ENCODE data around the gene SKP1.
A peak's percentile ranks its signal among the peaks of the same experiment; 100 is the strongest.

SKP1 gene

DNA sequence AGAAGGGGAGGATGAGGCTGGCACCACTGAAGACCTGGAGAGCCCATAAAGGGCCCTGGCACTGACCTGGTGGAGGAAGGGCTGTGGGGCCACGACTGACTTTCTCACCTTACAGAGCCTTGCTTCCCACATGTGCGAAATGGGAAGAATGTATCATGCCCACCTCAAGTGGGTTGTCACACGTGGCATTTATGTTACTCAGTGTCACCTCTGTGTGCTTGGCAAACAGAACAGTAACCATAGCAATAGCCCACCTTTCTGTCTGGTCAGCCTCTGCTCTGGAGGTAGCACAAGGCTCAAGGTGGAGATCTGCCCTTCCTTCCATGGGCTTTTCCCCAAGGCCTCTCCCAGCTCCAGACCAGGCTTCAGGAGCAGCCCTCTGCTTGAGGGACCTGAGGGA is 45.6 kb downstream of the SKP1 start:
- Histone ChIP-seq H3K27ac (ENCODE audit: low read depth, low read length) (no peak overlapping the region), H3K4me2 (ENCODE audit: low read length) (no peak overlapping the region), H2BK5ac (ENCODE audit: low read depth, low read length, poor library complexity) (no peak overlapping the region), H2BK12ac (ENCODE audit: low read length) (no peak overlapping the region), H3K27me3 (ENCODE audit: insufficient read depth, low read length) (no peaks in the 10 kb centered on the region), H3K4me3 (ENCODE audit: low read depth, low read length) (no peak overlapping the region), H3K4me1 (ENCODE audit: control insufficient read depth in 1 of 2, insufficient read depth in 2 of 2, low read length in 2 of 2) (peaks cover 12% of the 10 kb centered on the region in 2 experiments), H2BK120ac (ENCODE audit: insufficient read depth, low read length, poor library complexity) (no peak overlapping the region), H3K36me3 (ENCODE audit: control insufficient read depth in 1 of 2, insufficient read depth in 2 of 2, low read length in 2 of 2) (peaks cover 36 to 51% of the 10 kb centered on the region in 2 experiments), H3K9me3 (ENCODE audit: insufficient read depth, low read depth, low read length) (no peaks in the 10 kb centered on the region), H2AFZ (ENCODE audit: insufficient read depth, low read length, poor library complexity) (no peak overlapping the region), H3K9ac (ENCODE audit: low read length) (no peak overlapping the region), H3K4ac (ENCODE audit: low read depth, low read length) (no peak overlapping the region), H4K8ac (ENCODE audit: low read depth, low read length) (no peak overlapping the region), H3K23ac (ENCODE audit: low read length) (no peak overlapping the region), H3K18ac (ENCODE audit: low read length) (no peak overlapping the region), H2AK5ac (ENCODE audit: low read length) (no peak overlapping the region), H4K91ac (ENCODE audit: low read depth, low read length) (no peak overlapping the region), H3K79me1 (ENCODE audit: low read length) (no peaks in the 10 kb centered on the region), H4K12ac (ENCODE audit: low read depth, low read length) (no peak overlapping the region), H3K79me2 (ENCODE audit: control insufficient read depth, insufficient read depth, low read length, poor library complexity) (no peaks in the 10 kb centered on the region), H3K14ac (ENCODE audit: low read length) (no peak overlapping the region)
- WGBS (ENCODE audit: extremely low coverage, insufficient coverage, insufficient read length) = no CpG with 5 or more reads among the region's 3 CpGs
- DNase-seq = no peak

DNA sequence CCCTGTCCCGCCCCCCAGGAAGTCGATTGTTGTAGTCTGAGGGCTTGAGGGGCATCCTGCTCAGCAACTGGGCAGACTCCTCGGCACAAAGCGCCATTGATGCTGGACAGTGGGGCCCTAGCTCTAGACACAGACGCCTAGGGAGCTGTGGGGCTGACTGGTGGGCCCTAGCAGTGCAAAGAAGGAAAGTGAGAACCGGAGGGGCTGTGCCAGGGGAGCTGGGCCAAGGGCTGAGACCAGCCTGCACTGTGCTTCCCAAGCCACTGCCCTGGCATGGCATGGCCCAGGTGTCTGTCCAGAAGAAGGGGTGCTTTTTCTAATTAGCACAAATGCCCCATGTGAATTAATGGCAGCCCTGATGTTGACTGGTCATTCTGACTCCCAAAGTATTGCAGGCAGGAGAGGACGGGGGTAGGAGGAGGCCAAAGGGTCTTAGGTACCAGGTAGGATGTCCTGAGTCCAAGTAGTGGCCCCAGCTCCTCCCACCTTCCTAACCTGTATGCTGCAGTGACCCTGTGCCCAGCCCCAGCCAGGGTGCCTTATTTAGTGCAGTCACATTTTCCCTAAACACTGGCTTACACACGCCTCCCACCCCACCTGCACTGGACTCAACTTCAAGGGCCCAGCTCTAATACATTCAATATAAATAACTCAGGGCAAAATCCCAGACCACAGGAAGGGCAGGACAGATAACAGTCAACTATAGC is 46.4 kb downstream of the SKP1 start:
- WGBS (ENCODE audit: extremely low coverage, insufficient coverage, insufficient read length) = no CpG with 5 or more reads among the region's 8 CpGs
- Histone ChIP-seq H3K36me3 (ENCODE audit: control insufficient read depth in 1 of 2, insufficient read depth in 2 of 2, low read length in 2 of 2) (peaks cover 38 to 45% of the 10 kb centered on the region in 2 experiments), H3K9me3 (ENCODE audit: insufficient read depth, low read depth, low read length) (no peaks in the 10 kb centered on the region), H3K4me2 (ENCODE audit: low read length) (no peak overlapping the region), H3K23ac (ENCODE audit: low read length) (no peak overlapping the region), H4K8ac (ENCODE audit: low read depth, low read length) (no peak overlapping the region), H3K27me3 (ENCODE audit: insufficient read depth, low read length) (no peaks in the 10 kb centered on the region), H2BK5ac (ENCODE audit: low read depth, low read length, poor library complexity) (no peak overlapping the region), H4K91ac (ENCODE audit: low read depth, low read length) (no peak overlapping the region), H3K4ac (ENCODE audit: low read depth, low read length) (no peak overlapping the region), H2BK12ac (ENCODE audit: low read length) (no peak overlapping the region), H3K4me1 (ENCODE audit: control insufficient read depth in 1 of 2, insufficient read depth in 2 of 2, low read length in 2 of 2) (peaks cover 12% of the 10 kb centered on the region in 2 experiments), H2AK5ac (ENCODE audit: low read length) (no peak overlapping the region), H2AFZ (ENCODE audit: insufficient read depth, low read length, poor library complexity) (no peak overlapping the region), H3K79me1 (ENCODE audit: low read length) (no peaks in the 10 kb centered on the region), H3K79me2 (ENCODE audit: control insufficient read depth, insufficient read depth, low read length, poor library complexity) (no peaks in the 10 kb centered on the region), H2BK120ac (ENCODE audit: insufficient read depth, low read length, poor library complexity) (no peak overlapping the region), H3K14ac (ENCODE audit: low read length) (no peak overlapping the region), H3K4me3 (ENCODE audit: low read depth, low read length) (no peak overlapping the region), H3K18ac (ENCODE audit: low read length) (no peak overlapping the region), H3K9ac (ENCODE audit: low read length) (no peak overlapping the region), H4K12ac (ENCODE audit: low read depth, low read length) (no peak overlapping the region), H3K27ac (ENCODE audit: low read depth, low read length) (no peak overlapping the region)
- no peak for DNase-seq

DNA sequence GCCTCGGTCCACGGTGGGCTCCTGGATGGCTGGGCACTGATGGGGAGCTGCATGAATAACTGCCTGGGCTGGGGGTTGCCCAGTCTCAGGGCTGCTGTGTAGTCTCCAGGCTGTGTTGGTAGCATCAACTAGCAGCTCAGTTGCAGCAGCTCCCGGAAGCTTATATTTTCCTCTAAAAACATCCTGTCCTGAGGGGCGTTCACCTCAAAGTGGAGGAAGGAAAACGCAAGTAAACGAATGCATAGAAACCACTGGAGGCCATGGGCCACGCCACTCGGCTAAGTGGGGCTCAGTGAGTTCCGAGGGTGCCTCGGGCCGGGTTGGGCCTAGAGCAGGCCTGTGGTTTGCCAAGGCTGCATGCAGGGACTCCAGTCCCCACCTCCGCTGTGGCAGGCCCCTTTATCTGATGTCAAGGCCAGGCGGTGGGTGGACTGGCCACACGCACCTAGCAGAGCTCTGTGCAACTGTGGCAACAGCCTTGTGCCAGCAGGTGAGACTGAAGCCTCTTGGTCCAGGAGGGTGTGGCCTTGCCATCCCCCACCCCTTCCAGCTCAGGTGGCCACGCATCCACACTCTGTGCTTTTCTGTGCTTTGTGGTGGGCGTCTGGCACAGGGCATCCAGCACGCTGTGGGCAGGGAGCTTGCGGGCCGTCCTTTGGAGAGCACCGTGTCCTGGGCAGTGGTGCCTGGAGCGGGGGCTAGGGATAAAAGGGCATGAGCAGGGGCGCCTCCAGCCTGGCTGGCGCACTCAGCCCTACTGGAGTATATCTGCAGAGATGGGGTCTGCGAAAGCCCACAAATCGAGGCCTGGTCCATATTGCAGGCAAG is 47.1 kb downstream of the SKP1 start:
- Histone ChIP-seq H3K4me3 (ENCODE audit: low read depth, low read length) (no peak overlapping the region), H4K8ac (ENCODE audit: low read depth, low read length) (no peak overlapping the region), H3K4me2 (ENCODE audit: low read length) (no peak overlapping the region), H2BK12ac (ENCODE audit: low read length) (no peak overlapping the region), H3K9ac (ENCODE audit: low read length) (no peak overlapping the region), H4K12ac (ENCODE audit: low read depth, low read length) (no peak overlapping the region), H3K23ac (ENCODE audit: low read length) (no peak overlapping the region), H2BK5ac (ENCODE audit: low read depth, low read length, poor library complexity) (no peak overlapping the region), H2AK5ac (ENCODE audit: low read length) (no peak overlapping the region), H2BK120ac (ENCODE audit: insufficient read depth, low read length, poor library complexity) (no peak overlapping the region), H3K79me1 (ENCODE audit: low read length) (no peaks in the 10 kb centered on the region), H3K36me3 (ENCODE audit: control insufficient read depth in 1 of 2, insufficient read depth in 2 of 2, low read length in 2 of 2) (peaks cover 34 to 42% of the 10 kb centered on the region in 2 experiments), H3K79me2 (ENCODE audit: control insufficient read depth, insufficient read depth, low read length, poor library complexity) (no peaks in the 10 kb centered on the region), H4K91ac (ENCODE audit: low read depth, low read length) (no peak overlapping the region), H3K4me1 (ENCODE audit: control insufficient read depth in 1 of 2, insufficient read depth in 2 of 2, low read length in 2 of 2) (peaks cover 9 to 12% of the 10 kb centered on the region in 2 experiments), H3K4ac (ENCODE audit: low read depth, low read length) (no peak overlapping the region), H3K18ac (ENCODE audit: low read length) (no peak overlapping the region), H3K9me3 (ENCODE audit: insufficient read depth, low read depth, low read length) (no peaks in the 10 kb centered on the region), H2AFZ (ENCODE audit: insufficient read depth, low read length, poor library complexity) (no peak overlapping the region), H3K14ac (ENCODE audit: low read length) (no peak overlapping the region), H3K27me3 (ENCODE audit: insufficient read depth, low read length) (no peaks in the 10 kb centered on the region), H3K27ac (ENCODE audit: low read depth, low read length) (no peak overlapping the region)
- no peak for DNase-seq
- no CpG with 5 or more reads among the region's 25 CpGs for WGBS (ENCODE audit: extremely low coverage, insufficient coverage, insufficient read length)

DNA sequence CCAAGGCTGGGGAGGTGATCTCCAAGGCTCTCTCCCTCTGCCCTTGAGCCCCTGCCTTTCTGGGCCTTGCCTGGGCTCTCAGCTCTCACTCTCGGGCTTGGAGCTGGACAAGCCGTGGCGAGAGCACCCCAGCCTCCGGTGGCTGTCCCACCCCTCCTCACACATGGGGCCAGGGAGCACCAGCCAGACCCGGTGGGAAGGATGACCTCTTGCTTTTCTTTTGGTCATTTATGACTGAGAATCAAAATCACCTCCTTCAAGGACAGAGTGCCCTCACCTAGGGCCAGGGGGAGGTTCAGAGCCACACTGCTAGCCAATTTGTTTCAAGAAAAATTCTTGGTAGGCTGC is 48.1 kb downstream of the SKP1 start:
- H4K91ac ChIP-seq (ENCODE audit: low read depth, low read length) = no peak overlapping the region
- H4K8ac ChIP-seq (ENCODE audit: low read depth, low read length) = no peak overlapping the region
- no peaks in the 10 kb centered on the region for H3K79me2 ChIP-seq (ENCODE audit: control insufficient read depth, insufficient read depth, low read length, poor library complexity)
- H3K23ac ChIP-seq (ENCODE audit: low read length) = no peak overlapping the region
- H2AK5ac ChIP-seq (ENCODE audit: low read length) = no peak overlapping the region
- H2BK5ac ChIP-seq (ENCODE audit: low read depth, low read length, poor library complexity) = no peak overlapping the region
- peak in 1 of 2 donors; percentile 1 for DNase-seq
- H3K4me3 ChIP-seq (ENCODE audit: low read depth, low read length) = no peak overlapping the region
- no peak overlapping the region for H2AFZ ChIP-seq (ENCODE audit: insufficient read depth, low read length, poor library complexity)
- no peak overlapping the region for H4K12ac ChIP-seq (ENCODE audit: low read depth, low read length)
- no peak overlapping the region for H2BK120ac ChIP-seq (ENCODE audit: insufficient read depth, low read length, poor library complexity)
- H3K9ac ChIP-seq (ENCODE audit: low read length) = no peak overlapping the region
- no peak overlapping the region for H3K14ac ChIP-seq (ENCODE audit: low read length)
- H3K9me3 ChIP-seq (ENCODE audit: insufficient read depth, low read depth, low read length) = no peaks in the 10 kb centered on the region
- H3K27ac ChIP-seq (ENCODE audit: low read depth, low read length) = no peak overlapping the region
- H3K4me1 ChIP-seq (ENCODE audit: control insufficient read depth in 1 of 2, insufficient read depth in 2 of 2, low read length in 2 of 2) = peaks cover 8 to 9% of the 10 kb centered on the region in 2 experiments
- no peaks in the 10 kb centered on the region for H3K27me3 ChIP-seq (ENCODE audit: insufficient read depth, low read length)
- H3K18ac ChIP-seq (ENCODE audit: low read length) = no peak overlapping the region
- H2BK12ac ChIP-seq (ENCODE audit: low read length) = no peak overlapping the region
- H3K36me3 ChIP-seq (ENCODE audit: control insufficient read depth in 1 of 2, insufficient read depth in 2 of 2, low read length in 2 of 2) = peaks cover 27 to 33% of the 10 kb centered on the region in 2 experiments
- WGBS (ENCODE audit: extremely low coverage, insufficient coverage, insufficient read length) = no CpG with 5 or more reads among the region's 5 CpGs
- H3K4ac ChIP-seq (ENCODE audit: low read depth, low read length) = no peak overlapping the region
- H3K79me1 ChIP-seq (ENCODE audit: low read length) = no peaks in the 10 kb centered on the region
- H3K4me2 ChIP-seq (ENCODE audit: low read length) = no peak overlapping the region
